Choroid plexus epithelial cell (primary cell): ENCODE measurements around the gene ABCF3.

Experiments used
- DNase-seq: peaks from one replicate; pipeline ENCODE4 v3.0.0-alpha.2; 2010; ENCODE audit warnings: low read depth
- H3K4me3 ChIP-seq: 2 replicates; pipeline ENCODE4 v1.5.1; 2011; ENCODE audit warnings: low read depth, mild to moderate bottlenecking, control low read depth, low read length, moderate library complexity
- CTCF ChIP-seq: conservative IDR thresholded peaks from 2 replicates; pipeline ENCODE4 v1.5.1; 2011; ENCODE audit warnings: low read depth, mild to moderate bottlenecking, control low read depth, inconsistent platforms, low read length, moderate library complexity

The ABCF3 gene

DNA sequence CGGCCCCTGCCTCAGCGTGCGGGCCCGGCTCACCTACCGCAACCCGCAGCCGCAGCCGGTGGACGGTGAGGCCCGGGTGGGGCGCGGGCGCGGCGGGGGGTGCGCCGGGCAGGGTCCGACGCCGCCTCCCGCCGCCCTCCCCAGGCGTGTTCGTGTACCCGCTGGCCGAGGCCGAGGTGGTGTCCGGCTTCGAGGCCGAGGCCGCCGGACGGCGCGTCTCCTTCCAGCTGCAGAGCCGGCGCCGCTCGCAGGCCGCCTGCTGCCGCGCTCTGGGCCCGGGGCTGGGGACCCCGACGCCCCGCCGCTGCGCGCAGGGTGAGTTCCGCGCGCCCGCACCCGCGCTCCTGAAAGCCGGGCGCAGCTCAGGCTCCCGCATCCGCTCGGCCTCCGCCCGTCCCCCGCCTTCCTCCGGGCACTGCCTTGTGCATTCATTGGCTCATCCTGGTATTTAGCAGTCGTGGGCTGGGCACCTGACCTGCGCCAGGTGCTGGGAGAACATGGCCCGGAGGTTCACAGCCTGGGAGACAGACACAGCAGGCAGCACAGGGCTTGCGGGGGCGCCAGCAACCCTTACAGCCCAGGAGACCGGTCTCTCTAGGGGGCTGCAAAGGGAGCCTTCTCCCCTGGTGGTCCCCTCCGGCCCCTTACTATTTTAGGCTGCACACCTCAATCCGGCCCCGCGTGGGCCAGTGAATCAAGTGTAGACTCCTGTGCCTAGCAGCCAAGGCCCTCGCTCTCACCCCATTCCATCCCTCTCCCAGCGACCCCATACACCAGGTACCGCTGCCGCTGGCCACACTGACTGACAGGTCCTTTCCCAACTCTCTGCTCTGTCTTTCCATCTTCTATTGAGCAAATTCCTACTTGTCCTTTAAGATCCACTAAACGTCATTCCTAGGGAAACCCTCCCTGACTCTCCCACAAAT lies 44.9 kb downstream of the ABCF3 start:
- H3K4me3 ChIP-seq, result no peak overlapping the region
- no peak for DNase-seq
- TF ChIP-seq CTCF, result no peak

- TF ChIP-seq CTCF, result no peak
- H3K4me3 ChIP-seq, result no peak overlapping the region
- DNase-seq, result peak; percentile 22
Measured at GRCh38 chr3:184231671-184232070, 45.7 kb downstream of the ABCF3 start.

- H3K4me3 ChIP-seq, result no peak overlapping the region
- no peak for TF ChIP-seq CTCF
- DNase-seq, result no peak
Measured at GRCh38 chr3:184233127-184233843, 47.3 kb downstream of the ABCF3 start.

- peak; percentile 90 for DNase-seq
- TF ChIP-seq CTCF, result peak; percentile 36
- no peak overlapping the region for H3K4me3 ChIP-seq
Measured at GRCh38 chr3:184234224-184234623, 48.2 kb downstream of the ABCF3 start.

GRCh38 chr3:184234671-184235380 lies 48.8 kb downstream of the ABCF3 start:
- no peak overlapping the region for H3K4me3 ChIP-seq
- no peak for TF ChIP-seq CTCF
- DNase-seq, result no peak

DNA sequence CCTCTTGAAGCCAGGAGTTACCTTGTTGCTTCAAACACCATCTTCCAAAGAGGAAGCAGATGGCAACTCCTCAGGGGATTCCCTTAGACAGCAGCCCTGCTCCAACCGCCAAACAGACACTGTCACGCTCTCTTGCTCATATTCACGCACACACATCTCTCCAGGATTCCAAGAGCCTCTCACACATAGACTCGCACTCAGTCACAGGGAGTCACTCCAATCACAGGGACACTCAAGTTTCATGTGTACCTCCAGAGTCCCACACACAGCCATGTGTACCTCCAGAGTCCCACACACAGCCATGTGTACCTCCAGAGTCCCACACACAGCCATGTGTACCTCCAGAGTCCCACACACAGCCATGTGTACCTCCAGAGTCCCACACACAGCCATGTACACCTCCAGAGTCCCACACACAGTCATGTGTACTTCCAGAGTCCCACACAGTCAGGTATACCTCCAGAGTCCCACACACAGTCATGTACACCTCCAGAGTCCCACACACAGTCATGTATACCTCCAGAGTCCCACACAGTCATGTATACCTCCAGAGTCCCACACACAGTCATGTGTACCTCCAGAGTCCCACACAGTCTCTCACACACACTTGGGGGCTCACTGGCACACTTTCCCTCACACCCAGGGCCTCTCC lies 49.5 kb downstream of the ABCF3 start:
- TF ChIP-seq CTCF, result no peak
- H3K4me3 ChIP-seq, result no peak overlapping the region
- DNase-seq, result no peak
